SK-N-SH (cell line): ENCODE results near the gene SLC24A4.

Experiments
- CTCF ChIP-seq: fragments of 200-600 bp; sonication (generic); IDR thresholded peaks from 2 replicates; pipeline ENCODE4 v1.6.1; 2017; ENCODE audit warnings: antibody characterized with exemption, mild to moderate bottlenecking, moderate library complexity
- EP300 ChIP-seq, 2 experiments: IDR thresholded peaks; 2 replicates each; pipeline versions ENCODE4 v1.4.0 to v1.6.1; 2012; ENCODE audit warnings: borderline replicate concordance in 1 of 2, low read depth in 1 of 2, low read length in 1 of 2
- EZH2phosphoT487 ChIP-seq: fragments of 200-600 bp; sonication (generic); IDR thresholded peaks from 2 replicates; pipeline ENCODE4 v1.6.1; 2017; ENCODE audit warnings: low read depth, mixed run types, mild to moderate bottlenecking, antibody characterized with exemption, moderate library complexity, borderline replicate concordance
- MAX ChIP-seq: IDR thresholded peaks from 2 replicates; pipeline ENCODE4 v1.4.0; 2012; ENCODE audit warnings: low read depth
- MEF2A ChIP-seq: IDR thresholded peaks from 2 replicates; pipeline ENCODE4 v1.4.0; 2012; ENCODE audit warnings: low read depth, borderline replicate concordance
- MXI1 ChIP-seq: IDR thresholded peaks from 2 replicates; pipeline ENCODE4 v1.6.1; 2012; ENCODE audit warnings: mild to moderate bottlenecking, low read depth, low read length, improper control_type of control experiment
- NFIC ChIP-seq: IDR thresholded peaks from 2 replicates; pipeline ENCODE4 v1.4.0; 2012; ENCODE audit warnings: borderline replicate concordance
- POLR2AphosphoS5 ChIP-seq: IDR thresholded peaks from 2 replicates; pipeline ENCODE4 v1.6.1; 2012; ENCODE audit warnings: low read depth, low read length
- RFX5 ChIP-seq: IDR thresholded peaks from 2 replicates; pipeline ENCODE4 v1.6.1; 2012; ENCODE audit warnings: mild to moderate bottlenecking, improper control_type of control experiment, low read length
- TAF1 ChIP-seq: IDR thresholded peaks from 2 replicates; pipeline ENCODE4 v1.6.1; 2012; ENCODE audit warnings: low read depth, mild to moderate bottlenecking, low read length, moderate library complexity, borderline replicate concordance
- YY1 ChIP-seq: IDR thresholded peaks from 2 replicates; pipeline ENCODE4 v1.4.0; 2012; ENCODE audit warnings: low read depth, mild to moderate bottlenecking
- ZBTB33 ChIP-seq: IDR thresholded peaks from 2 replicates; pipeline ENCODE4 v1.4.0; 2012; ENCODE audit warnings: low read depth, borderline replicate concordance

- TF ChIP-seq CTCF (no peak), ZBTB33 (no peak), MXI1 (no peak), RFX5 (no peak), EZH2phosphoT487 (no peak), MEF2A (no peak), YY1 (no peak), TAF1 (no peak), EP300 (IDR thresholded peaks at IDR 0.05; ENCODE audit: borderline replicate concordance in 1 of 2, low read depth in 1 of 2, low read length in 1 of 2) (no peak), NFIC (no peak), MAX (no peak), POLR2AphosphoS5 (no peak)
These were observed 128.8 kb downstream of the SLC24A4 start for GRCh38 chr14:92451755-92452154.
